Hematopoietic multipotent progenitor cell treated with erythropoietin and hydrocortisone succinate and interleukin-3 and kit ligand, for 17 days (in vitro differentiated cells): ENCODE results near the gene SUCLG2.

ENCODE experiments used
- DNase-seq: peaks from one replicate; pipeline ENCODE4 v3.0.0-alpha.2; 2015; ENCODE audit warnings: low spot score

Gene SUCLG2, protein sequence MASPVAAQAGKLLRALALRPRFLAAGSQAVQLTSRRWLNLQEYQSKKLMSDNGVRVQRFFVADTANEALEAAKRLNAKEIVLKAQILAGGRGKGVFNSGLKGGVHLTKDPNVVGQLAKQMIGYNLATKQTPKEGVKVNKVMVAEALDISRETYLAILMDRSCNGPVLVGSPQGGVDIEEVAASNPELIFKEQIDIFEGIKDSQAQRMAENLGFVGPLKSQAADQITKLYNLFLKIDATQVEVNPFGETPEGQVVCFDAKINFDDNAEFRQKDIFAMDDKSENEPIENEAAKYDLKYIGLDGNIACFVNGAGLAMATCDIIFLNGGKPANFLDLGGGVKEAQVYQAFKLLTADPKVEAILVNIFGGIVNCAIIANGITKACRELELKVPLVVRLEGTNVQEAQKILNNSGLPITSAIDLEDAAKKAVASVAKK

DNA sequence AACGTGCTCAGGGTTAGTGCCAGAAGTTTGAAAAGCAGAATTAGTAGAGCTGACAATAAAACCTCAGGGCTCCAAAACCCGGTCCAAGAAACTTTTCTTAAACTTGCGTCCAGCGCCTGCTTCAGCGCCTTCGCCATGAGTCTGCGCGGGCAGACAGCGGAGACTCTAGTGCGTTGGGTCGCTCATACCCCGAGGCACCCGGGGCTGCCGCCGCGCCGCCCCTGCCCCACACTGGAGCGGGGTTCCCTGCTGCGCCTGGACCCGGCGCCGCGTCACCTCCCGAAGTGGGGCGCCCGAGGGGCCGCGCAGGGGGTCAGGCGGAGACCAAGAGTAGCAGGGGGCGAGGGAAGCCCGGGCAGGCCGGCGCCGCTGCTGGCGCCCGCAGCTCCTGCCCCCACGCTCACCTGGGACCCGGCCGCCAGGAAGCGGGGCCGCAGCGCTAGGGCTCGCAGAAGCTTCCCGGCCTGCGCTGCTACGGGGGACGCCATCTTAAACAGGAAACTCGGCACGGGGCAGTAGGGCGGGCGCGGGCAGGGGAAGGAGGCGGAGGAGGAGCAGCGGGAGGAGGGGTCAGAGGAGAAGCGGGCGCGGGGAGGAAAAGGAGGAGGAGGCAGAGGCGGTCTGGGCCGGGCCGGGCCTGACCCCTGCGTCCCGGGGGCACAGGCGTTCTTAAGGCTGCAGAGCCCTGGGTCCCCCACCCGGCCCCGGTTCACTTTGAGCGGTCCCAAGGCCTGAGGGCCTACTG, at the start of gene SUCLG2:
TSS of gene SUCLG2 (minus strand) at position 514 of the 745 bp plus-strand sequence. CDS start at position 488, 26 bp downstream.
- DNase-seq: peak; percentile 41

DNA sequence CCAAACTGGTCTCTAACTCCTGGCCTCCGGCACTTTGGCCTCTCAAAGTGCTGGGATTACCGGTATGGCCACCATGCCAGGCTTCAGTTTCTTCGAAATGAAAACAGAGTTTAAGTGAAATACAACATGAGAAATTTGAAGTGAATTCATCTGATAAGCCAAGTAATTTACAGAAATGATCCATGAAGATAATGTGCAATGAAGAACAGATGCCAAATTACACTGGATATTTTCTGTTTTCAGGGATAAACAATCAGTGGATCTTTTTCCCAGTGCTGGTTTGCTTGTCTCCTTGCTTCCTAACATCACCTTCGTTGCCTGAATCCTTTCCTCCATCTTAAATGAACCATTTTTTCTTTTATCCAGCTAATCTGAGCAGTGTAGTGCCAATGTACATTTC, 46.2 kb upstream of the SUCLG2 start:
- no peak for DNase-seq

DNA sequence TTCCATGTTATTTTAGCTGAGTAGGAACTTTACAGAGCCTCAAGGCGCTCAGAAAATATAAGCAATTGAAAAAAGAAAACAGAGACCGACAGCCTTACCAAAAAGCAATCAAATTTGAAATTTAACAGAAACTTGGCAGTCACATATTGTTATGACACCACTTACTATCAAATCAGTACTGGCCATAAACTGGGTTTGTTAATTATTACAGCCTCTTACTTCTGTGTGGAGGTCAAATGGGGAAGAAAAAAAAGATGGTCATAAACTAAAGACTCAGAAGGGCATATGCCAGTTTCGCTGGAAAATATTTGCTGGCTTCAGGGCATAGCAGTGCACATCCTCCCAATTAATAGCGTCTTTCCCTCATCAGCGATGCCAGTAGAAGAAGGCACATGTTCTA, 45.5 kb upstream of the SUCLG2 start:
- no peak for DNase-seq

DNA sequence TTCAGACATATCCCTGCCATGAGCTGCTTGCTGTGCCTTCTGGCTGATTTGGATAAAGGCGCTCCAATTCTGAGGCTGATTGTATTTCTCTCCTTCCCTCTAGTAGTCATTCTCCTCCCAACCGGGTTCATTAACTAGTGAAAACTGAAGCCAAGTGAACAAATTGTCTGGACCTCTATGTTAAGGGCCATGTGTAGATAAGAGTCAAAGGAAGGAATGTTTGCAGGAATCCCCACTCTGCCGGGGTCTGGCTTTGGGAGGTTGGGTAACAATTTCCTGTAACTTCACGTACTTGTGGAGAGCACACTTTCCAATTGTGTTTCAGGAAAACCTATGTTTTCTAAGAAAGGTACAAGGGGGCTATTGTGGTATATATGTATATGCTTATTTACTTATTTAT, 38.2 kb upstream of the SUCLG2 start:
- no peak for DNase-seq

DNA sequence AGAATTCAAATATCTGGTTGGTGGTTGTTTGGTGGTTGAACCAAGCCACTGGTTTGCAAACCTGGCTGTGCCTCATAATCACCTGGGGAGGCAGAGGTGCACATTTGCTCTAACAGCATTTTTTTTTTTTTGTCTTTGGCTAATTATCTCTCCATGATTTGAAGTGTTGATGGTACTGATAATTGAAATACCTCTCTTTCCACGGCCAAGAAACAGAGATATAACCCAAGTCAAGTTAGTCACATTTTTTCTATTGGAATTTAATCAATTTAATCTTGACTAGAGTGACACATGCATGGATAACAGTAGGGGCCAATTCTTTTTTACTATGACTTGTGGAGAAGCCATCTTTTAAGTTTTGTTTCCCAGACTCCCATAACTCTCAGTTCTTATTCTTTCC, 37.5 kb upstream of the SUCLG2 start:
- DNase-seq: no peak

DNA sequence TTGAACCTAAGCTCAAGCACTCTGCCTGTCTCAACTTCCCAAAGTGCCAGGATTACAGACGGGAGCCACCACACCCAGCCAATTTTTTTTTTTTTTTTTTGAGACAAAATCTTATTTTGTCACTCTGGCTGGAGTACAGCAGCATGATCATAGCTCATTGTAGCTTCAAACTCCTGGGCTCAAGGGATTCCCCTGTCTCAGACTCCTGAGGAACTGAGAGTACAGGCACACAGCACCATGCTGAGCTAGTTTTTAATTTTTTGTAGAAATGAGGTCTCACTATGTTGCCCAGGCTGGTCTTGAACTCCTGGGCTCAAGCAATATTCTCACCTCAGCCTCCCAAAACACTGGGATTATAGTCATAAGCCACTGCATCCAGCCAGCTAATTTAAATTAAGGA, 36.8 kb upstream of the SUCLG2 start:
- no peak for DNase-seq

DNA sequence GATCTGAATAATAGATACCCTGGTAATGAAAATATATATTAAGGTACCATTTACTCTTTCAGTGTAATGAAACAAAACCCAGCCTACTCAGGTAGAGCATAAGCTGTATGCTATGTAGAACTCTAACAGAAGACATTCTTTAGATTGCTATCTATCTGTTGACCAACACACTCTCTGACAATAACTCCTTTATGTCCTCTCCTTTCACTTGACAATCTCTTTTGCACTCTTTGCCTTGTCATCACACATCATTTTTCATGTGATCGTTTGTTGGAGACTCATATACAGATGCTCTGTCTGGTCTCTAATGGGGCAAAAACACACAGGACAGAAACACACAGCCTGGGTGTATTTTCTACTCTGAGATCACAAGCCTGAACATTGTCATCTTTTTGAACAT, 35.4 kb upstream of the SUCLG2 start:
- DNase-seq: no peak

DNA sequence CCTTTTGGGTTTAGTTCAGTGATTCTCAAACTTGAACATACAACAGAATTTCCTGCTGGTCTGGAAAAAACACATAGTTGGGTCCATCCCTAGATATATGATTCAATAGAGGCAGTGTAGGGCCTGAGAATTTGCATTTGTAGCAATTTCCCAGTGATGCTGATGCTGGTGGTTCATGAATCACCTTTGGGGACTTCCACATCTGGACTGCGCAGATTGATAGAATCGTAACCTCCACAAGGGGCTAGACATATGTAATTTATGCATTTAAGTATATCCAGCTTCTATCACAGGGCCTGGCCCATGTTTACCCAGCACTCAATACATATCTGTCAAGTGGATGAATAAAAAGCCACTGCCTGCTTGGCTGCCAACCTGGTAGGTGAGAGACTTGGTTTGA, 33.8 kb upstream of the SUCLG2 start:
- DNase-seq: no peak

DNA sequence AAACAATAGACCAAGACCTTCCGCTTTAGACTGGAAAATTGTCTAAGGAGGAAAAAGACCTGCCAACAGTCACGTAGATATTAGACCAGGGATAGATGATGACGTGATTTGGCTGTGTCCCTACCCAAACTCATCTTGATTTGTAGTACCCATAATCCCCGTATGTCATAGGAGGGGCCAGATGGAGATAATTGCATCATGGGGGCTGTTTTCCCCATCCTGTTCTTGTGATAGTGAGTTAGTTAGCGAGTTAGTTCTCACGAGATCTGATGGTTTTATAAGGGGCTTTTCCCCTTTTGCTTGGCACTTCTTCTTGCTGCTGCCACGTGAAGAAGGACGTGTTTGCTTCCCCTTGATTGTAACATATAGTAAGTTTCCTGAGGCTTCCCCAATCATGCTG, 31.7 kb upstream of the SUCLG2 start:
- DNase-seq: no peak

DNA sequence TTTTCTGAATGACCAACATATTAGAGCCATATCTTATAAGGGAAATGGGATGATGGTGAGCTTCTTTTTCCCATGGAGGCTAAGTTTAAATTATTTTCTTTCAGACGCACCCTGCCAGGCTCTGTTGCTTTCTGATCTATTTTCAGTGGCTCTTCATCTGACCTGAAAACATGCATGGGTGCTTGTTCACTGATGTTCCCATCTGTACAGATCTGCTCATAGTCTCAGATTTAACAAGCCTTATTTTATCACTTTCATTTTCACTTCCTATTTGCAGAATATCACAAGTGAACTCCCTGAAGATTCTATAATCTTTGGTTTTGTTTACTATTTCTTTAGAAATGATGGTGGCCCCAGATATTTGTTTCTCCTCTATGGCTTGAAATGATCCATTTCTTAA, 31.1 kb upstream of the SUCLG2 start:
- DNase-seq: no peak

DNA sequence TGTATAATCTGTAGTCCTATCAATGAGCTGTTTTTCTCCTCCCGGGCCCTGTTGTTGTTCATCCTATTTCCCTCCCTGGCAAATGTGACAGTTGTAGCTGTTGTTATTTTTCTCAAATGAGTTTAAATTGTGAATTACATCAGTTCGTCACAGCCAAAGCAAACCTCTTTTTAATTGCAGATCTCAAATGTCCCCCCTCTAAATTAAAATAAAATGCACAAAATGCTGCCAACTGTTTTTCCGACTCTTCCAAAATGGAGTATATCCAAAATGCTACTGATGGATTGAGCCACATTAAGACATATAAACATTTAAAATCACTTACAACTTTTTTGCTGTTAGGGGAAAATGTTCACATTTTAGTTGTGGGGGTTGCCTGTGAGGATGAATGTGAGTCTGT, 29.8 kb upstream of the SUCLG2 start:
- no peak for DNase-seq

DNA sequence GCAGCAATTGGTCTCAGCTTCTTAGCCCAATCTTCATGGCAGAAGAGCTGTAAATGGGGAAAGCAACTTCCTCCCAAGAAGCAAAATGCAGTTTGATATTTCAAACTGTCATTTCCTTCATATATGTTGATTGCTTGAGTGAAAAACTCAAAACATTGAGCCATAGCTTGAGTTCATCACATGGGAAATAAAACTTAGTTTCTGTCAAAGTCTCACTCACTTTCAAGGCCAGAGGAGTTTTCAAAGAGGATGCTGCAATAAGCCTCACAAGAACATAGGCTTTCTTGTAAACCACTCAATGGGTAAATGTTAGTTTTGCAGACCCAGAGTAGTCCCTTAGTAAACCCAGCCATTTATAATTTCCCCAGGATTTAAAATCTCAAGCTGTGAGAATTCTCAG, 29.1 kb upstream of the SUCLG2 start:
- no peak for DNase-seq

DNA sequence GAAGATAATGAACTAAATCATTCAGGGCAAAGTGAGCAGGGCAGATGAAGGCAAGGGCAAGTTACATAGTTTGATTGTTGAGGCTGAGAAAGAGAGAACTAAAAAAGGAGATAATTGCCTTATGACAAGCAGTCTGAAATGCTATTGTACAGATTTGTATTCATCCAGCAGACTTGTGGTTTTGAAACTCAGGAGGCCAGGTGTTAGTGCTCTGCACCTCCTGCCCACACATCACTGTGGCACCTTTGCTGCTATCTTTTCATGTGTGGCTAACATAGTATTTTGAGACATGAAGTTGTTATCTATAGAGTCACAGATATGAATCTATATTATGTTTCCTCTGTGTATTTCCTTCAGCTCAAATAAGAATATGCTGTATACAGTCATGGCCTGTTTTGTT, 24.3 kb upstream of the SUCLG2 start:
- DNase-seq: no peak

DNA sequence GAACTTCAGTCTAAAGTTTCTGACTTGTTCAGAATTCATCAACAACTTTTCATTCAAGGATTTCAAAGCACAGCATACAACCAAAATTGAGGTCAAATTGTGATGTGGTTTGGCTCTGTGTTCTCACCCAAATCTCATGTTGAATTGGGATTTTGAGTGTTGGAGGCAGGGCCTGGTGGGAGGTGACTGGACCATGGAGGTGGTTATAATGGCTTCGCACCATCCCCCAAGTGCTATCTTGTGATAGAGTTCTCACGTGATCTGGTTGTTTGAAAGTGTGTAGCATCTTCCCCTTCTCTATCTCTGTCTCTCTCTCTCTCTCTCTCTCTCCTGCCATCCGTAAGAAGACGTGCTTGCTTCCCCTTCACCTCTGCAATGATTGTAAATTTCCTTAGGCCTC, 19.6 kb upstream of the SUCLG2 start:
- no peak for DNase-seq

DNA sequence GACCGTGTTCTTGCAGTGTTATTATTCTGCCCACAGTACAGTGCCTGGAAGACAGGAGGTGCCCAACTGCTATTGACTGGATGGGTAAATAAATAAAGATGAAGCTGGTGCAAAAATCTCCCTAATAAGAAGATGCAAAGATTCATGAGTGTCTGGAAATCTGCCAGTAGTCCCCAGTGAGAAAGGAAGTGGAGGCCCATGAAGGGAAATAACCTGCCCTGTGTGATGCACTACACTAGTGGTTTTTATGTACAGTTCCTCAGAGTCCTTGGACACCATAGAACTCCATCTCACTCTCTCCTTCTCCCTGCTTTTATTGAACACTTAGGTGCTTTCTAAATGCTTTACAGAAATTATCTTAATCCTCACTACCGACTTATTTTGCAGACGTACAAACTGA, 8.3 kb upstream of the SUCLG2 start:
- no peak for DNase-seq

DNA sequence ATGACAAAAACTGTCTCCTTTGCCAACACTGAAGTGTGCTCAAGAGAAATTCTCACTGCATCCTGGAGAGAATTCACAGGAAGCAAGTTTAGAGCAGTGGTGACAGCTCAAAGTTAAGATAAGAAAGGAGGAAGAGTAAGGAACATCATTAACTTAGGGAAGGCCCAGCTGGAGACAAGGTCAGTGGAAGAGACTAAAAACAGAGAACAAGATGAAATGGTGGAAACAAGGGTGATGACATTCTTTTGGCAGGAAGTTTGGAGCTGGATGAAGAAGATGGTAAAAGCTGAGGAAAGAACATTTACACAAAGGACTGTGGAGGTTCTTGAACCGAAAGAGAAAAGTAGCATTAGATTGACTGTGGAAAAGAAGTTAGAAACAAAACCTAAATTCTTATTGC, 6.7 kb upstream of the SUCLG2 start:
- DNase-seq: no peak

DNA sequence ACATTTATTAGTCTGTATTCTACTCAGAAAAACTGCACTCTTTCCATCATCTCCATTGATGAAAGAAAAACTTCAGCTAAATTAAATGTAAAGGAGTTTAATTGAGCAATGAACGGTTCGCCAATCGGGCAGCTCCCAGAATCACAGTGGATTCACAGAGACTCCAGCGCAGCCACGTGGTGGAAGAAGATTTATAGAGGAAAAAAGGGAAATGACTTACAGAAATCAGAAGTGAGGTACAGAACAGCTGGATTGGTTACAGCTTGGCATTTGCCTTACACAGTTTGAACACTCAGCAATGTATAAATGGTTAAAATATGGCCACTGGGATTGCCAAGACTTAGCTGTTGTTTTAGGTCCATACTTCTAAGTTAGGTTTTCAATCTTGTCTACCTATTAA, 2.8 kb upstream of the SUCLG2 start:
- no peak for DNase-seq

DNA sequence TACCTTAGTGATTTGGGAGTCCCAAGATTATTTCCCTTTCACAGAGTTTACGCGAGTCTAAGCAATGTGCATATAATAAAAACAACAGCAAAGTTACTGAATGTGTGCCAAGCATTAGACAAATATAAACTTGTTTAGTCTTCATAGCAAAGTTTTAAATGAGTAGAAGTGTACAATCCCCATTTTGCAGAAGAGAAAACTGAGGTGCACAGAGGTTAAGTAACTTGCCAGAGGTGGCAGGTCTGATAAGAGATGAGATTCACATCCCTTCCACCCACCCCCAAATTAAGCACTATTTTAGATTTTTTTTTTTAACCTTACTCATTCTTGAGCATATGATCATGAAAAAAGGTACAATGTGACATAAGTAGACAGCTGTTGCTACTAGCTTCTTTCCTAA, 2.2 kb upstream of the SUCLG2 start:
- DNase-seq: no peak

DNA sequence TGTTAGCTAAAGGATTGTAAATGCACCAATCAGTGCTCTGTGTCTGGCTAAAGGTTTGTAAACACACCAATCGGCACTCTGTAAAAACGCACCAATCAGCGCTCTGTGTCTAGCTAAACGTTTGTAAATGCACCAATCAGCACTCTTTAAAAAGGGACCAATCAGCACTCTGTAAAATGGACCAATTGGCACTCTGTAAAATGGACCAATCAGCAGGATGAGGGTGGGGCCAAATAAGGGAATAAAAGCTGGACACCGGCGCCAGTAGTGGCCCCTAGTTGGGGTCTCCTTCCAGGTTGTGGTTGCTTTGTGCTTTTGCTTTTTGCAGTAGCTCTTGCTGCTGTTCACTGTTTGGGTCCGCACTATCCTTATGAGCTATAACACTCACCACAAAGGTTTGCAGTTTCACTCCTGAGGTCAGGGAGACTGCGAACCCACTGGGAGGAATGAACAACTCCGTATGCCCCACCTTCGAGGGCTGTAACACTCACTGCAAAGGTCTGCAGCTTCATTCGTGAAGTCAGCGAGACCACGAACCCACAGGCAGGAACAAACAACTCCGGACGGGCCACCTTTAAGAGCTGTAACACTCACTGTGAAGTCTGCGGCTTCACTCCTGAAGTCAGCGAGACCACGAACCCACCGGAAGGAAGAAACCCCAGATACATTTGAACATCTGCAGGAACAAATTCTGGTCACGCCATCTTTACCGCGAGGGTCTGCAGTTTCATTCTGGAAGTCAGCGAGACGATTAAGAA, 1.1 kb upstream of the SUCLG2 start:
- peak; percentile 68 for DNase-seq

DNA sequence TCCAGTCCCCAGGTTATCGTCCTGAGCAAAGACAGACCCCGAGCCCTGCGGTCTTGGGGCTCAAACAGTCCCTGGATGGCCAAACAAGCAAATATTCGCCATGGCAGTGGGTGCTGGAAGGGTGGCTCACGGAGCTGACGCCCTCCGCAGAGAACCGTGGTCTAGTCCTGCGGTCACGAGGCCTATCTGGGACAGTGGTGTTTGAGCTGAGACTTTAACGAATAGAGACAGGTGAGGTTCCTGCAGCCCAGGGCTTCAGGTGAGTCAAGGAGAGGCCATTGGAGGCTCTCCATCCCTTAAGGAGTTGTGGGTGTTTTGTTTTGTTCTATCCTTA, 399 bp upstream of the SUCLG2 start:
- no peak for DNase-seq

DNA sequence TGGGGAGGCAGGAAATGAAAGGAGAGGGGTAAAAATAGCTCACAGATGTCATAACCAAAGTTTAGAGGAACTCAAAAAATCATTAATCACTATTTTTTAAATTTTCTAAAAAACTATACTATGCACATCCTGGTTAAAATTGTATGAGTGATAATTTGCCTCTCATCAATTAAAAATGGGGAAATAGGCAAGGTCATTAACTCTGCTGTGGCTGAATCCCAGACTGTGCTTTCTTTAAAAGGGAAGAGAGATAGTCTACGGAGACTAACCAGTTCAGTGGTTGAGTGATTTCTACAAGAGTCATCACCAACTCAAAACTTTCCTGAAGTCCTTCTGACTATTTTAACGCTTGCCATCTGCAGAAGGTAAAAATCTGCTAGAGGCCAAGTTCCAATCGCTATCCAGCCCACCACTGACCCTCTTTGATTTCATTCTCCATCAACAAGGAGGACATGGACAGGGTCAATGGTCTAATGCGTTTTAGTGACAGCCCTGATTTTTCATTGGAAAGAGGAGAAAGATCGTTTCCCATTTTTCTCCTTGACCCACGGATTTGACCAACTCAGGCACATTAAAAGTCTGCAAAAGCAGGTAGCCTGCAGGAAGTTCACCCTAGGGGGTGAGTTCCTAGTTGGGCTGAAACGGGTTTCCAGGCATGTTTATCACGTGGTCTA, 850 bp downstream of the SUCLG2 start:
- no peak for DNase-seq

DNA sequence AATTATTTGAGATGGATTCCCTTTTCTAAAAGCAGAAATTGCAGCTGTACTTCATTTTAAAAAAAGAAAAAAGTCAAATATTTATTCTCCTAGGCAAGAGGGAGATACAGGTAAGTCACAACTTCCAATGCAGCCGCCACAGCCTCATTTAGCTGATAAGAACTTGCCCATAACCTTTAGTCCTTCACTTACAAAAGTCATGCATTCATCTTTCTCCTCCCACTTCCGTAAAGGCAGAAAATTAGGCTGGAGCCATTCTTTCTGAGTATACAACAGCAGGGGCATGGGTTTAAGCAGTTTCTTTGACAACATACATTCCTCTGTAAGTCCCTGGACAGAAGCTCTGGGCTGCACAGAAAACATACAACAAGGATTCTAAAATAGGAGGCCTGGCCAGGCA, 4.3 kb downstream of the SUCLG2 start:
- DNase-seq: no peak

DNA sequence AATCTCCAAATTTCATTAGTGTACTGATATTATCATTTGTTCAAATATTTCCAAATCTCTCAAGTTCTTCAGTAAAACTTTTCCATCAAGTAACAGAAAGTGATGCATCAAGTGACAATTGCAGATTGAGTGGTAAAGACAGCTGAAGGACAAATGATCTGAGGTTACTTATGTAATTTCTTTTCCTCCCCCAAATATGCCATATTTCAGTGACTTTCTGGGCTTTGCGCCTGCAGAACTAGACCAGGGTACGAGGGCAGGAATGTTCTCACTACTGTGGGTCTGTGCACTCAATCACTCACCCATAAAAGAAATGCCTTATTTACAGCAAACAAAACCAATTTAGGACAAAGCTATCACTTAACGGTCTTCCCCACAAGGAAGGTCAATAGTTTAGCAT, 4.7 kb downstream of the SUCLG2 start:
- DNase-seq: no peak
